ENCODE measurements around the gene MLLT1. TPM values are rescaled to one million over a fixed set of nuclear protein-coding genes. Genes with fewer than 3 reads are reported as not detected.

MLLT1 gene
- total RNA-seq, 2 experiments from 2014 or later = 59.6 to 70.3 TPM

DNA sequence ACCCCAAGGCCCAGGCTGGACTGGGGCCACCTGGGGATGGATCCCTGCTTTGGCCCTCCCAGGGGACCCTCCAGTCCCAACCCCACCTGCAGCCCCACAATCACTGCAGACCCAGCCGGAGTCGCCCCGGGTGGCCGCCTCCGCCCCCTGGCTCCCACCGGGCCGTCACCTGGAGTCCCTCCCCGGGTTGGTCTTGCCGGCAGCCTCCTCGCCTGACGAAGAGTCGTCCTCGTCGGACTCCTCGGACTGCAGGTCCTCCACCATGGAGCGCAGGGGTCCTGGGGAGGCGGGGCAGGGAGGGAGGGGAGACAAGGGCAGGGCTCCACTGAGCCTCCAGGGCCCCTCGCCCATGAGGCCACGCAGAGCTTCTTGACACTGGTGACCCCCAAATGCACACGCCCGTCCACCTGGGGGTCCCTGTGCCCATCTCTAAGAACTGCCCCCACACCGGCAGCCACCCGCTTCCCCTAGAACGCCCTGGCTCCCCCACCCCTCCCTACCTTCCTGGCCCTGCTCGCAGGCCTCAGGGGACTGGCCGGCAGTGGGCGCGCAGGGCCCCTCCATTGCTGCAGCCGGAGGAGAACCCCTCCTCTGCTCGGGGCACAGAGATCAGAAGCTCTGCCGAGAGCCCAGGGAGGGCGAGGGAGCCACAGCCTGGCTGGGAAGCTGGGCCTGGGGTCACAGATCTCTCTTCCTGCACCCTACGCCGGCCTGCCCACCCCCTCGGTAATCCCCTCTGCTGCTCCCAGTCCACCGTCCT, 63.4 kb downstream of the MLLT1 start:
- POLR2A ChIA-PET = no interaction called here
- CTCF ChIA-PET = no interaction called here

GRCh38 chr19:6215701-6216235, 64.0 kb downstream of the MLLT1 start:
- CTCF ChIA-PET = no interaction called here
- POLR2A ChIA-PET = no interaction called here

DNA sequence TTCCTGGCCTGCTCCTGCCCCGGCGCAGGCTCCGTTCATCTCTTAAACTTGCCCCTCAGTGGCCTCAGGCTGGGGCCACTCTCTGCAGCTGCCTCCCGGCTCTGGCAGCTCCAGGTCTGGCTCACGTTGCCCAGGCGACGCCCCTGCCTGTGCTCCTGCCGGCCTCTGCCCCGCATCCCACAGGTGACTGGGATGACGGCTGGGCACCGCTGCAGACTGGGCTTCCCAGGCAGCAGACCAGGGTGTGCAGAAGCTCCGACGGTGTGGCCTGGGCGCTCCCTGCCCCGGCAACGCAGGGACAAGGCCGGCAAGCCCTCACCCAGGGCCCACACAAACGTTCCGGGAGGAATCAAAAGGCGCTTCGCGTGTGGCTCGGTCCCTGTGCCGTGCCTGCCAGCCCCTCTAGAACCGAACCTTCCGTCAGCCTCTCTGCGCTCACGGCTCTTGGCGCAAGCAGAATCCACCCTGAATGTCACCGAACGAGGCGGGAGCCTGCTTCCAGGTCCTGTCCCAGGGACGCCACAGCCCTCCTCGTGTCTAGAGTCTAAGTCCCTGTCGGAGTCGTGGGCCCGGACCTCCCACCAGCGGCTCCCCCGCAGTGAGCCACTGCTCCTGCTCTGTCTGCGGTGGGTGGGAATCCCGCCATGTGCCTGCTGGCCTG, 64.8 kb downstream of the MLLT1 start:
- ChIA-PET CTCF (no interaction called here), POLR2A (no interaction called here)

- ChIA-PET POLR2A (no interaction called here), CTCF (interaction anchor here (1.0 kb wide), 1 partner anchor 86 kb away, joined by 3 read pairs; no protein-coding TSS in a partner anchor)
Measured at GRCh38 chr19:6213696-6214641, 65.8 kb downstream of the MLLT1 start.

DNA sequence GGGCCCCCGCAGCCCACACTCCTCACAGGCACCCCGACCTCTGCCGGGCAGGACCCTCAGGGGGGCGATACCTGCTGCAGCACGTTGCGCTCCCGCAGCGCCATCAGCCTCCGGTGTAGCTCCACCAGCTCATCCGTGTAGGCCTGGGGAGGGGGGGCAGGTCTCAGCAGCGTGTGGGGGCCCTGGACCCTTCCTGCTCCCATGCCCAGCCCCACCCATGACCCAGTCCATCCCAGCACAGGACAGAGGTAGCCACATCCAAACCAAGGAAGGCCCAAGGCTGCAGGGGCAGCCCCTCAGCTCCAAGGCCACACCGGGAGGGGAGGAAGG, 66.5 kb downstream of the MLLT1 start:
- CTCF ChIA-PET = no interaction called here
- POLR2A ChIA-PET = no interaction called here

GRCh38 chr19:6212403-6213265, 67.1 kb downstream of the MLLT1 start:
- CTCF ChIA-PET = no interaction called here
- POLR2A ChIA-PET = no interaction called here

- ChIA-PET CTCF (interaction anchor here (1.0 kb wide), 1 partner anchor 12 kb away, joined by 3 read pairs; no protein-coding TSS in a partner anchor), POLR2A (no interaction called here)
Measured at GRCh38 chr19:6211632-6212402, 68.0 kb downstream of the MLLT1 start.

DNA sequence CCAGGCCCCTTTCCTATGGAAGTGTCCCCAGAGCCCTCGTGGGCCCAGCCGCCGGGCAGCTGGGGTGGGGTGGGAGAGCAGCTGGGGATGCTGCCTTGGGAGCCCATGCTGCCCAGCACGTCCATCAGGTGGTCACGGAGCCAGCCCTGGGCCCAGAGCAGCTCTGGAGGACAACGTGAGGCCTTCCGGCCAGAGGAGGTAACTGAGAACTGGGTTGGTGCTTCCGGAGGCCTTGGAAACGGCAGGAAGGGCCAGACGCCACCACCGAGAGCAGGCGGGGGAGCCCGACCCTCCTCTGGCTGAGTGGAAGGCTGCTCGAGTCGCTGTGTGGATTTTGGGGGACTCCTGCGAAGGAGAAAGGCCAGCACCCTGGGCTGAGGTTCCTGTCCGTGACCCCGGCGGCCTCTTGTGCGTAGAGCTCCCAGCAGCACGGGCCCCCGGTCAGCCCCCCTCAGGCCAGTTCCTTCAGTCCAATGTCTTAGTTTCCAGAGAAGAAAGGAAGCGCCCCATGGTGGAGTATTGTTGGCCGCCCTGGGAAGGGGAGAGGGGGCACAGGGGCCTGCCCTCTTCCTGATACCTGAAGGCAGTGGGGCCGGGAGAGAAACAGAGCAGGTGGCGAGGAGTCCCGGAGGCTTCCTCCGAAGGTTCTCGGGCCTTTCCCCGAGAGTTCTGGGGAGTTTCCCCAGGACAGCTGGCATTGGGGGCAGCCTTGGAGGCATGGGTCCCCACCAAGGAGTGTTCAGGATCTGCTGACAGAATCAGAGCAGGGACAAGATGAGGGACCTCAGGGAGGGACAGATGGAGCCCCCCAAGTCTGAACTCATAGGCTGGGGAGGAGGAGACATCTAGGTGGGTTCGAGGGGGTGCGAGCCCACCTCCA, 68.8 kb downstream of the MLLT1 start:
- POLR2A ChIA-PET = no interaction called here
- CTCF ChIA-PET = interaction anchor here (1.0 kb wide), 1 partner anchor 11 kb away, joined by 3 read pairs; no protein-coding TSS in a partner anchor

GRCh38 chr19:6210091-6210490, 69.7 kb downstream of the MLLT1 start:
- ChIA-PET CTCF (no interaction called here), POLR2A (no interaction called here)

GRCh38 chr19:6209680-6210079, 70.1 kb downstream of the MLLT1 start:
- CTCF ChIA-PET = no interaction called here
- POLR2A ChIA-PET = no interaction called here

- POLR2A ChIA-PET = no interaction called here
- CTCF ChIA-PET = no interaction called here
Measured at GRCh38 chr19:6209233-6209632, 70.5 kb downstream of the MLLT1 start.

GRCh38 chr19:6204866-6205723, 74.7 kb downstream of the MLLT1 start:
- POLR2A ChIA-PET = no interaction called here
- CTCF ChIA-PET = interaction anchor here (0.7 kb wide), 1 partner anchor 578 kb away, joined by 3 read pairs; no protein-coding TSS in a partner anchor

GRCh38 chr19:6204212-6204611, 75.6 kb downstream of the MLLT1 start:
- CTCF ChIA-PET = interaction anchor here (0.7 kb wide), 1 partner anchor 577 kb away, joined by 3 read pairs; no protein-coding TSS in a partner anchor
- POLR2A ChIA-PET = no interaction called here

GRCh38 chr19:6199240-6199994, 80.4 kb downstream of the MLLT1 start:
- ChIA-PET CTCF (interaction anchor here (0.5 to 1.2 kb wide), 5 partner anchors 12 to 1216 kb away, joined by 3 to 6 read pairs (median 3); no protein-coding TSS in a partner anchor), POLR2A (interaction anchor here (0.6 to 0.9 kb wide), 5 partner anchors 22 to 1744 kb away, joined by 3 to 5 read pairs (median 3); no protein-coding TSS in a partner anchor)

DNA sequence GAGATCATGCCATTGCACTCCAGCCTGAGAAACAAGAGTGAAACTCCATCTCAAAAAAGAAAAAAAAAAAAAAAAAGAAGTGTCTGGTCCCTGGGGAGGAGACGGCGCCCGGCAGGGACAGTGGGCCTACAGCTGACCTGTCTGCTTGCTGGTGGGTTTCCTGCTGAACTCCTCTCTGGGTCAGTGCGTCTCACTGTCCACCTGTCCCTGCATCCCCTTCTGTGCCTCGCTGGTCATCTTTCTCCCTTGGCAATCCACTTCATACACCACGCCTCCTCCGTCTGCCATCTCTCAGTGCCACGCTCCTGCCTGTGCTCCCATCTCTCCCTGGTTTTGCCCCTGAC, 80.9 kb downstream of the MLLT1 start:
- POLR2A ChIA-PET = interaction anchor here (0.6 to 0.7 kb wide), 3 partner anchors 21 to 1744 kb away, joined by 3 to 5 read pairs (median 5); no protein-coding TSS in a partner anchor
- CTCF ChIA-PET = interaction anchor here (0.6 to 1.2 kb wide), 2 partner anchors 14 to 275 kb away, joined by 3 read pairs; no protein-coding TSS in a partner anchor

DNA sequence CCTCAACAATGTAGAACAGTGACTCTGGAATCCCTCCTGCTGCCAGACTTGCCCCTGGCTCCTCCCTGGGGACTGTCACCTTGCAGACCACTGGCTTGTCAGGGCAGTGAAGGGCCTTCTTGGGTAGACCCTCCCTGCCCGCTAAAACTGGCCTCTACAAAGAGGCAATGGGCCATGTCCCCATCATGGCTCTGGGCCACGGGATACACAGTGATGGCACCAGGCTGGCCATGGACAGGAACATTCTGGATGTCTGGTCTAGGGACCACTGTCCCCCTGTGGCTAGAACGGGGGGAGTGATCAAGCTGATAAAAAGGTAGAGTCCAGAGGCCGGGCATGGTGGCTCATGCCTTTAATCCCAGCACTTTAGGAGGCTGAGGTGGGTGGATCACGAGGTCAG, 83.4 kb downstream of the MLLT1 start:
- ChIA-PET CTCF (no interaction called here), POLR2A (no interaction called here)
